ENCODE data around the gene MVB12B. TPM values are rescaled to one million over a fixed set of nuclear protein-coding genes. Genes with fewer than 3 reads are reported as not detected.

Gene MVB12B
- total and polyA plus RNA-seq, 2 of the 8 experiments (the other 6 are each of a cell fraction or from before 2014, with no cell fraction given): 2.6 to 5.0 TPM

- Histone ChIP-seq H2BK20ac (ENCODE audit: low read length) (no peak overlapping the region), H2BK15ac (ENCODE audit: low read length) (no peak overlapping the region), H4K5ac (ENCODE audit: insufficient read length, low read depth, low read length) (no peak overlapping the region), H2BK5ac (ENCODE audit: low read depth, low read length) (no peak overlapping the region), H2BK120ac (replicated peaks; ENCODE audit: low read depth, low read length) (no peak overlapping the region), H3K14ac (ENCODE audit: insufficient read length) (no peak overlapping the region), H4K91ac (replicated peaks; ENCODE audit: insufficient read length, low read length) (no peak overlapping the region), H3K27ac (ENCODE audit: low read depth, low read length) (no peak overlapping the region), H3K4ac (replicated peaks; ENCODE audit: insufficient read length, low read depth, low read length) (no peak overlapping the region), H3K27me3 (replicated peaks in 1 of 4; ENCODE audit: control insufficient read depth in 3 of 4, extremely low read depth in 1 of 4, insufficient read depth in 3 of 4, low read length in 3 of 4) (no peaks in the 10 kb centered on the region), H3K23ac (ENCODE audit: insufficient read length) (no peak overlapping the region), H3K79me2 (ENCODE audit: control insufficient read depth in 1 of 2, insufficient read depth in 2 of 2, low read length in 2 of 2) (no peaks in the 10 kb centered on the region), H2AFZ (ENCODE audit: low read length) (no peak overlapping the region), H3K4me3 (ENCODE audit: extremely low read depth in 1 of 4, insufficient read depth in 2 of 4, low read depth in 3 of 4, low read length in 4 of 4) (no peak overlapping the region), H4K20me1 (replicated peaks in 1 of 2; ENCODE audit: control insufficient read depth in 1 of 2, insufficient read depth in 2 of 2, low read length in 2 of 2) (peaks cover 0 to 2% of the 10 kb centered on the region in 2 experiments), H3K56ac (replicated peaks; ENCODE audit: insufficient read length, low read depth, low read length) (no peak overlapping the region), H3K36me3 (ENCODE audit: control insufficient read depth in 2 of 4, insufficient read depth in 4 of 4, low read length in 3 of 4) (no peaks in the 10 kb centered on the region), H3K4me2 (ENCODE audit: insufficient read depth in 1 of 2, low read depth in 2 of 2, low read length in 2 of 2) (no peak overlapping the region), H3K4me1 (replicated peaks in 1 of 4; ENCODE audit: control insufficient read depth in 3 of 4, insufficient read depth in 4 of 4, low read length in 3 of 4) (peaks cover 0 to 4% (median 0%) of the 10 kb centered on the region in 4 experiments; a peak in 2 of 7 replicates), H2BK12ac (ENCODE audit: low read depth, low read length) (no peak overlapping the region), H2AK5ac (ENCODE audit: low read depth, low read length) (no peak overlapping the region), H3K9ac (replicated peaks in 1 of 4; ENCODE audit: extremely low read depth in 1 of 4, low read depth in 3 of 4, low read length in 3 of 4) (no peak overlapping the region), H3K9me3 (ENCODE audit: insufficient read depth in 2 of 2, low read depth in 1 of 2, low read length in 1 of 2) (no peaks in the 10 kb centered on the region), H3K23me2 (ENCODE audit: low read depth, low read length) (no peaks in the 10 kb centered on the region), H3K18ac (ENCODE audit: extremely low read depth, low read length) (no peak overlapping the region), H4K8ac (ENCODE audit: extremely low read depth, insufficient read depth, low read length) (no peak overlapping the region), H3K79me1 (ENCODE audit: low read depth, low read length) (no peaks in the 10 kb centered on the region)
- TF ChIP-seq HDAC2 (IDR thresholded peaks at IDR 0.05; ENCODE audit: borderline replicate concordance in 1 of 2, low read depth in 2 of 2, low read length in 2 of 2): peak in 1 of 2 experiments; percentile 56; a peak in 1 of 4 replicates
- TF ChIP-seq SP4 (IDR thresholded peaks at IDR 0.05; ENCODE audit: low read length): no peak
- TF ChIP-seq KDM1A (IDR thresholded peaks at IDR 0.05; ENCODE audit: borderline replicate concordance, low read length): peak; percentile 86
- TF ChIP-seq EGR1 (IDR thresholded peaks at IDR 0.05; ENCODE audit: borderline replicate concordance, low read depth, low read length): no peak
- ChIA-PET POLR2A (ENCODE audit: partially characterized antibody) (interaction anchor here (0.5 to 1.1 kb wide), 2 partner anchors 15 to 360 kb away, joined by 3 read pairs; no protein-coding TSS in a partner anchor), CTCF (ENCODE audit: partially characterized antibody) (interaction anchor here (0.6 to 2.0 kb wide), 12 partner anchors 9 to 326 kb away, joined by 3 to 5 read pairs (median 3); no protein-coding TSS in a partner anchor)
- WGBS, 2 experiments (ENCODE audit: extremely low coverage in 1 of 2, insufficient coverage in 1 of 2, insufficient read length in 1 of 2, insufficient replicate concordance in 2 of 2, low coverage in 1 of 2, low lambda C conversion rate in 2 of 2, missing lambda C conversion rate in 1 of 2): 84% methylated on average over 12 of the region's 12 CpGs; no CpG with 5 or more reads in 1 of the 2 experiments
- no peak for DNase-seq (ENCODE audit: low read depth in 1 of 2, low spot score in 2 of 2)
- FAIRE-seq: no peak
These were observed 123.4 kb downstream of the MVB12B start for GRCh38 chr9:126449725-126450667.
